G401.6 (cell line): ENCODE measurements around the gene SELENOS.
"Not testable (repeated sequence)": the region's sequence is repeated elsewhere in the genome, so short reads cannot be mapped to it uniquely, and the experiment has no call there.

Source experiments
- FAIRE-seq: peaks from 2 replicates; lab custom pipeline; 2012; peaks lifted over from hg19 to GRCh38; lab: Jason Lieb, UNC

Gene SELENOS

DNA sequence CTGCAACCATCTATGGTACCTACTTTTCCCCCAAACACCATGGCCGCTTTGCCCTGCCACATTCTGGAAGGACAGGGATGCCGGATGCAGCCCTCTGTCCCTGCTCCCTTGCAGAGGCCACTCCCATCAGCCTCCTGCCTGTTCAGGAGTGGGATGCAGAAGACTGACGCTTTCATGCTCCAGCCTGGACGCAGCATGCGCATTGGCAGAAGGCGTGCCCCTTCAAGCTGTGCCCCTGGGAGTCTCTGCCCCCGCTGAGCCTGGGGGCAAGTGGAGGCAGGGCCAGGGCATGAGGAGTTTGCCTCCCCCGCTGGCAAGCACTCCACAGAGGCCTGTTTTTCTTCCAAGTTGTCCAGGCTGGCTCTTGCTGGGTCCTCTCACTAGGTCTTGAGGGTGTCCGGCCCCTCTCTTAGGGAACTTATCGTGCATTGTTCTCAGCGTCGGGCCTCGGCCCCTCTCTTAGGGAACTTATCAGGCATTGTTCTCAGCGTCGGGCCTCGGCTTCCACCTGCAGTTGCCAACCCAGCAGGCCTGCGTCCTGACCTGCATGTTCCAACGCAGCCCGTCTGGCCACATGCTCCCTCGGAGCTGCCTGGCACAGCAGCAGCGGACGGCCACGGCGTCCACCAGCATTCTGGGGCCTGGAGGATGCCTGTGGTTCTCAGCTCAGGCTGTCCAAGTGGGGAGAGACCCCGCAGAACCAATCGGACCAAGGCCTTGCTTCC is 32.3 kb upstream of the SELENOS start:
- FAIRE-seq: no peak

DNA sequence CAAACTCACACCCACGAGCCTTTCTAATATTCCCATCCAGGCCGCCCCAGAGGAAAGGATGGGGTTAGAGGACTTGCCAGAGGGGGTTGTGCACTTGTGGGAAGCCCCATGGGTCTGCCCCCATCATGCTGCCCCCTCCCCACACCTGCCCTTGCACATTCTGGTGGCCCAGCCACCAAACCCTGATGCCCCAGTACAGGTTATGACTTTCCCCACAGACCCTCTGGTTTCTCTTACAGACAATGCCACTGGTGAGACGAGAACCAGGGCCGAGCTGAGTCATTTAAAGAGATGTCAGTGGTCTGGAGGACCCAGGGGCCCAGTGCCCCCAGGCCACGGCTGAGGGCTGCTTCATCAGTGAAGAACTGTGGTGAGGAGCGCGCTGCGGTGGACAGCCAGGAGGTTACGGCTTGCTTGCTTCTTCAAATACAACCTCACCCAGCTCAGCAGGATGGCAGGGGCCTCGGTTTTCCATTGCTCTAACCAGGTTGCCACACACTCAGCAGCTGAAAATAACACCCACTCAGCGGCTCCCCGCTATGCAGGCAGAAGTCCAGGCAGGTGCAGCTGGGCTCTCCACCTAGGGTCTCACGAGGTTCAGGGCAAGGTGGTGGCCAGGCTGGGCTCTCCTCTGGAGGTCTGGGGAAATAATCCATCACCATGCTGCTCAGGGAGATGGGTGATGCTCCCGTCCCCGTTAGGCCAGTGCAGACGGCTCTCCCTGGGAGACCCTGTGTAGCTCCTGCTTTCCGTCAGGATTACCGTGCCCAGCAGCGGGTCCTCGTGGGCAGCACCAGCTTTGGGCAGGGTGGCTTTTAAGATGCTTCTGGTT is 31.5 kb upstream of the SELENOS start:
- no peak for FAIRE-seq

DNA sequence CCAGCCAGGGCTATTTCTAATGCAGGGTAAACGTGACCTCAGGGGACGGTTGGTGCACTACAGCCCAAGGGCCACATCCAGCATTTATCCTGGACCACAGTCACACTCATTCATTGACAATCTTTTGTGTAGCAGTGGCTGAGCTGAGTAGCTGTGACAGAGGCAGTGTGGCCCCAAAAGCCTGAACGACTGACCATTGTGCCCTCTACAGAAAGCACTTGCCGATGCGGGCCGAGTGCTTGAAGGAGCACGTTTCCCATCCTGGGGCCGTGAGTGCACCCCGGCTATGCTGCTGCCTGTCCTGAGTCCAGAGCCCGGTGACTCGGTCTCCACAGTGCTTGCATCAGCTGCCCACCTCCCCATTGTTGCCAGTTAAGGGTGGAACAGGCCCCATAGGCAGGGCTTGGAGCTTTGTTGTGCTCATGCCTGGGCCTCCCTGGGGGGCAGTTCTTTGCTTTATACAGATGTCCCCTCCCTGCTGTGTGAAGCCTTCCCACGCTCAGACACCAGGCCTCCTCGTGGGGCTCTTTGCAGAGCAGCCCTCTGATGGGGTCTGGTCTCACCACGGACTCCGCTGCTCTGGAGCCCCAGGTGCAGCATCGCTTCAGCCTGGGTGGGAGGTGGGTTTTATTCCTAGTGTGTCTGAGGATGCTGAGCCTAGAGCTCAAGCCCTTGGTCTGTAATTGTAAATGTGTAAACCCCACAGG is 30.8 kb upstream of the SELENOS start:
- no peak for FAIRE-seq

DNA sequence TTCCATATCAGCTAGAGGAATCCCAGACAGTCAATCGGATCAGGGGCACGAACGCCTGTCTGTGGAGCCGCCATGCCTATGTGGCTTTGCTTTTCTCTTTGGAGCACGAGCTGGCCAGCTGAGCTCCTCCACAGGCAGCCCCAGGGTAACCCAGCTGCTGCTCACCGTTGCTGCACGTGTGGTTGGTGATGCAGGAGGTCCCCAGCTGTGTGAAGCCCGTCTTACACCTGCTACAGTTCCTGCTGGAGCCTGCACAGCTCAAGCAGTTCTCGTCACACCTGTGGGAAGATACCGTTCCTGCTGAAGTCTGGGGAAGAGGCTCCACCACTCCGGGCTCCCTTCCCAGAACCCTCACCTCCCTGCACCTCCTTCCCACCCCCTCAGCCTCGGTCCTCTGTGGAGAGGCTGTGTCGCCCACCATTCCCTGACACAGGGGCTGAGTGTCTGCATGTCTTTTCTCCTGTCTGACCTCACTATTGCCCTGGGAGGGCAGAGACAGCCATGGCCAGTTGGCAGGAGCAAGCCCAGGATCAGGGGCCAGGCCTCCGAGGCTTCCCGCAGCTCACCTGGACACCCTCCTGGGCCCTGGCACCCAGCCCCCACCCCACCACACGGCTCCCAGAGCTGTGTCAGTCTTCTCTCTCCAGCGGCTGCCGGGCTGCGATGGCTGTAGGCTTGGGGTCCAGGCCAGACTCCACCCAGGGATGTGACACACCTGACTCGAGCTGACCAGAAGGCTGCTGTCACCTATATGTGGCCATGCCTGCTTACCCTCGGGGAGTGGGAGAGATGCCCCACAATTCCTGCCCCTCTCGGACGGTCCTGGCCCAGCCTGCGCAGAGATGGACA is 30.0 kb upstream of the SELENOS start:
- FAIRE-seq: no peak

DNA sequence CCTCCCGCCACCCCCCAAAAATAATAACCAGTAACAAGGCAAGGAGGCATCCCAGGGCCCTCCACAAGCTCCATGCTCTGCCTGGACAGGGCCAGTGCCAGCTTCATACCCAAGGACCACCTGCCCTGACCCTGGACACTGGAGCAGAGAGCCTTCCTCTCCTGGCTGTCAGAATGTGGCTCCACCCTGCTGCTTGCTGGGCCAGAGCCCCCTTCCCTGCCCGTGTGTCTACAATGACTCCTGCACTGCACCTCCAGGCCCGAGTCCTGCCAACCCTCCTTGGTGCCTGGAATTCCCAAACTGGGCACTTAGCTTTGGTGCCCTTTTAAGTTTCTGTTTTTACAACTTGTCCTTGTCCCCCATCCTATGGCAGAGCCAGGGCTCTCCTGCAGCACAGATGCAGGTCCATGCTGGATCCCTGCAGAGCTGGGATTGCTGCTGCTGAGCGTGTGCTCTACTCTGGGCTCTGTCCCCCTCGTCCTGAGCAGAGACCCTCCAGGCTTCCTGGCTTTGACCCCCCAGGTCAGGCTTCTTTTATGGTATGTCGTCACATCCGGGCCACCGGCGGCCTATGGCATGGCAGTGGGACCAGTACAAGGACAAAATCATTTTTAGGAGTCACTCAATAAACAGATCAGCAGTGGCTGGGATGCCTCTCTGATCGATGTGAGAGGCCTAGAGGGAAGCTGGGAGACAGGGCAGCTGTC is 29.2 kb upstream of the SELENOS start:
- FAIRE-seq: no peak

DNA sequence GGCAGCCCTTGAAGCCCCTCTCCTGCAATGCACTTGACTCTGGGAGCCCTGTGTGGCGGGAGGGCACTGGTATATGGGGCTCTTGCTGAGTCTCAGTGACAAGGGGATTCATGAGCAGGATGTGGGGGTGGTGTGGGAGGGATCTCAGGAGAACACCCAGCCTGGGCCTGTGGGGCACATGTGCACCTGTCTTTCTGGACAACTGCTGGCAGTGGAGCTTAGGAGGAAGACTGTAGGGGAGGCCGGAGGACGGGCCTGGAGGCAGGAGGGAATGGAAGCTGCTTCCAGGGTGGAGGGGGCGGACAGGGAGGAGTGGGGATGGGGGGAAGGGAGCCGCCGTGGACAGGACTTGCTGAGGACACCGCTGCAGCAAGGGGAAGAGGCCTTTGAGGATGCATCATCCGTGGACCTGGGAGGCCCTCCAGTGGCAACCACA is 28.6 kb upstream of the SELENOS start:
- no peak for FAIRE-seq

DNA sequence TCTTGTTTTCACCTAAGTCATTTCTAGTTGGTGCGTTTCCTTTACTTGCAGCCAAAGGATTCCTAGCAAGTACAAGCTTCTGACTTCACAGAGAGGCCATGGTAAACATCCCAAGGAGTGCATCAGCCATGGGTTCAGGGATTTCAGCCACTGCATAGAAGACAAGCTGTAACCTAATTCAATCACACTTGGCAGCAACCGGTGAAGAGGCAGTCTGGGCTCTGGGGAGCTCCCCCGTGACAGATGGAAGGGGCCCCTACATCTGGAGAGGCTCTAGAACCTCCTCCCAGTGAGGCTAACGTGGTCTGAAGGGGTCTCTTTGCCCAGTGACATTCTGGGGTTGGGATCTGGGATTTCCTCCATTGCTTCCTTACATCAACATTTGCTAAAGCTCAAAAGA is 26.1 kb upstream of the SELENOS start:
- FAIRE-seq: no peak

DNA sequence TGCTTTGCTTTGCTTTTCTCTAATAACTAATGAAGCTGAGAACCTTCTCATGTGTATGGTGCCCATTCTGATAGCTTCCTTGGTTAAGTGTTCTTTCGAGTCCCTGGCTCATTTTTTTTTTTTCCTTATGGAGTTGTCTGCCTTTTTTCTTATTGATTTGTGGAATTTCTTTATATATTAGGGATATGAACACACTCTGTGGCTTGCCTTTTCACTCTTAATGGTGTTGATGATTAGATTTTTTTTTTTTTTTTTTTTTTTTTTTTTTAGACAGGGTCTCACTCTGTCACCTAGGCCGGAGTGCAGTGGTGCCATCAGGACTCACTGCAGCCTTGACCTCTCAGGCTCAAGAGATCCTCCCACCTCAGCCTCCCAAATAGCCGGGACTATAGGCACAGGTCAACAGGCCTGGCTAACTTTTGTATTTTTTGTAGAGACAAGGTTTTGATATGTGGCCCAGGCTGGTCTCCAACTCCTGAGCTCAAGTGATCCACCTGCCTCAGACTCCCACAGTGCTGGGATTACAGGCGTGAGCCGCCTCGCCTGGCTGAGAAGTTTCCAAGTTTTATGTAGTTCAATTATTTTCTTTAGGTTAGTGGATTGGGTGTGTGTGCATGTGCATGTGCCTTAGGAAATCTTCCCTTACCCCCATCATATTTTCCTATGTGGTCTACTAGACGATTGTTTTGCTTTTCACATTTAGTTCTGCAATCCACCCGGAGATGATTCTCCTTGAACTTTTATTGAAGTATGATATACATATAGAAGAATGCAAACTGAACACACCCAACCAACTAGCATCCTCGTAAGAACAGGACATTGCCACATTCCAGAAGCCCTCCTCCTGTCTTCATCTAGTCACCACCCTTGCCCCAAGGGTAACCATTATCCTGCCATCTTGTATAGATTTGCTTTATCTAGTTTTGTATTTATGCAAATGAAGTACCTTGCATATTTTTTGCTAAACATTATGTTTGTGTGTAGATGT is 19.4 kb upstream of the SELENOS start:
- FAIRE-seq: no peak

DNA sequence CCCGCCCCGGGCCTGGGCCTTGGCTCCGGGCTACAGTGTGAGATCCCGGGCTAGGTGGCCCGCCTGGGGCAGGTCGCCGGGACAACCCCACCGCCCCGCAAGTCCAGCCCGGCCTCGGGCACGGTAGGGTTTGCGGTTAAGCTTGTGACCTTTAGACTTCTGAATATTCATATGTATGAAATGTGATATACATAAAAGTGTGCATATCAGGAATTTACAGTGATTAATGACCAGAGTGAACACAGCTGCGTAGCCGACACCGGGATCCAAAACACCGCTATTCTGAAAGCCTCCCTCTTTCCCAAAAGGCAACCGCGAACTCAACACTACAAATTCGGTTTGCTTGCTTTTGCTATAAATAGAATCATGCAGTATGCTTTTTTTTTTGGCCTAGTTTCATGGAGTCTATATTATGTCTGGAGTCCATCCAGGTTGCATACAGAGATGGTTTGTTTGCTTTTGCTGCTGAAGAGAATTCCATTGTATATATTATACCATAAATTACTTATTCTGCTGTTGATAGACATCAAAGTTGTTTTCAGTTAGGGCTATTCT is 18.4 kb upstream of the SELENOS start:
- no peak for FAIRE-seq

DNA sequence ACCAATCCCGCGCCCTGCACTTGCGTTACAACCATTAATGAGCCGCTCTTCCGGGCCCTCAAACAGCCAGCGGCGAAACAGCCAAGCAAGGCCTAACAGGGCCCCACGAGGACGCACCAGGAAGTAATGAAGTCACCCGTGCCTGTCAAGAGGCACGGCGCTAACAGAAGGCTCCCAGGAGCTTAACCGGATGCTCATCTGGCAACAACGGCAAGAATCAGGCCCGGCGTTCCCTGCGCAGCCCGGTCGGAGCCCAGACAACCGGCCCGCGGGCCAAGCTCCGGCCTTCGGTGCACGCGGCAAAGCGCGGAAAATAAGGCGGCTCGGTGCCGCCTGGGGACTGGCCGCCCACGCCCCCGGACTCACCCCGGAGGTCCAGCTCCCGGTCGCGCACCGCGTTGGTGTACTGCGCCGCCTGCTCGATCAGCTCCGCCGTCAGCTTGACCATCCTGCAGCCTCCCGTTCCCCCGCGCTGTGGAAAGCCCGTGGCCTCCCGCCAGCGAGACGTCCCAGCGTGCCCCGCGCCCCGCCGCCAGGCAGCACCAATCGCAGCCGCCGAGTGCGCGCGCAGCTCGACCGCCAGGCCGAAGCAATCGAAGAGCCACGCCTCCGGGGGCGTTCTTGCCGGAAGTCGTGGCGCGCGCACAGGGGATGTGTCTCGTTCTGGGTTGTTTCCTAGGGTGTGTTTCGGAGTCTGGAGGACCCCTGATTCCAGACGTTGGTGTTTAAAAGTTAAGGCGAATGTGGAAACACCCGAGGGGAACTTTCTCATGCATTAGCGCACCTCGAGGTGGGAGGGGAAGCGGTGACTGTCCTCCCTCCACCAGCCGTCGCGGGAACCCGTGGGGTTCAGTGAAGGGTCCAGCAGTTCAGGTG is 17.7 kb upstream of the SELENOS start, which contains the start of gene SNRPA1:
SNRPA1 (minus strand) TSS at position 518 of the 876 bp plus-strand sequence; CDS start at position 448, 70 bp downstream.
- FAIRE-seq: no peak

DNA sequence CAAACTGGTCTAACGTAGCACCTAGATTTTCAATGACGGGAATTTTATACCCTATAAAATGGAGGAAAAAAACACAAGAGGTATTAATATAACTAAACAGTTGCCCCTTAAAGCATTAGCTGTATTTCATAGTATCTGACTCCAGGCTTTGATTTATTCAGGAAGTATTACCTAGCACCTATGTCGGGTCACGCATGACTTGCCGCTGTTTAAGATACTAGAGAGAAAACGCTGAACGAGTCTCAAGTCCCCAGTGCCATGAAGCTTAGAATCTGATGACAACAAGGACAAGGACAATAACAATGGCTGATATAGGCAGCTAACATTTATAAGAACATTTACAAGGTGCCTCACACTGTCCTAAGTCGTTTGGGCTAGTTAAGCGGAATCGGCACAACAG is 15.8 kb upstream of the SELENOS start:
- no peak for FAIRE-seq

DNA sequence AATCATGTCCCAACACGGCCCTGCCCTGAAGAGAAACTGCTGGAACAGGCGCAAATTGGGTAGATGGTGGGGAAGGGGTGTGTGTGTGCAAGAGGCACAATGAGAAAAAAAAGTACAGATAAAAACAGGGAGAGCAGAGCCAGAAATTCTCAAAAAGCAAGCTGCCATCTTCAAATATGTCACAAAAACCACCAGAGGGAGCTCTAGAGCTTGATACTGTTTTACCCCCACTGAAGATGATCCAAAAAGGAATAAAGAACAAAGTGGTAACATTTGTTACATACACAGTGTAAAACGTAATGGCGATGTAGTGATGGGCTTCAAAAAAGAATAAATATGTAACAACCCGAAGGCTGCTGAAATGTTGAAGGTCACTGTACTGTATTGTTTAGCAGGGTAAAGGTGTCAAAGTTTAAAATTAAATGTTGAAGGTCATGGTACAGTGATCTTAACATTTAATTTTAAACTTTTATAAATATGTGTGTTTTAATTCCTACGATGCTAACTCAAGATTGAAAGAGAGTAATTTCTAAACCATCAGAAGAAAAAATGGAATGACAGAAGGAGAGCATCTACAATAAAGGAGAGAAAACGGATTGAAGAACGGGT is 11.7 kb upstream of the SELENOS start:
- FAIRE-seq: peak; percentile 34

DNA sequence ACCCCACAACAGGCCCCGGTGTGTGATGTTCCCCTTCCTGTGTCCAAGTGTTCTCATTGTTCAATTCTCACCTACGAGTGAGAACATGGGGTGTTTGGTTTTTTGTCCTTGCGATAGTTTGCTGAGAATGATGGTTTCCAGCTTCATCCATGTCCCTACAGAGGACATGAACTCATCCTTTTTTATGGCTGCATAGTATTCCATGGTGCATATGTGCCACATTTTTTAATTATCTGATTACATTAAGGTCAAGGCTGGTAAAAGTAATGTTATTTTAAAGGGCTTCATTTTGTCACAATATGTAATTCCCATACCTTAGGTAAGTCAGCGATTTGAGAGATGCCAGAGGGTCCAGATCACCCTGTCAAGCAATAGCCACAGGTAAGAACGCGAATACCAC is 10.1 kb upstream of the SELENOS start:
- FAIRE-seq: not testable (repeated sequence)

DNA sequence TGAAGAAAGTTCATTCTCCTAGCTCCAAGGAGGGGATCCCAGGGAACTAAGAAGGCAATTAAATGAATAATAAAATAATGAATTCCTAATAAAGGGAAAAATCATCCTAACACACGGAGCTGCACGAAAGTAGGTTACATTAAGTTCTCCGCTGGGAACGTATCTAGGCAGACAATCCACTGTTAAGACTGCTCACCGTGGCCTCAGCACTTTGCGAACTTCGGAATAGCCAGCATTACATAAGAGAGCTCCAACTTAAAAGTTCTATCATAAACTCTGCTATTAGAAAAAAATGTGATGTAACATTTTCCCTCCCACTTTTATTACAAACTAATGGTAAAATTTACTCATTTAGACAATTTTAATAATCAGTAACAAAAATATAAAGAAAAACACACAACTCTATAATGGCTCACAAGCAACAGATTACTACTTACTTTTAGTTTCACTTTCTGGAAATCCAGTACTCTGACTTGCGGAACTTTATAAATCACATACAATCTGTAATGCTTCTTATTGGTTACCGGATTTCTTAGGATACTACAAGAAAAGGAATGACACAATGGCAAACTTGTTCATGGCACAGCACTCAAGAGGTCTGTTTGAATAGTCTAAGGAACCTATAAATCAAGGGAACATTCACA is 9.3 kb upstream of the SELENOS start:
- FAIRE-seq: no peak

DNA sequence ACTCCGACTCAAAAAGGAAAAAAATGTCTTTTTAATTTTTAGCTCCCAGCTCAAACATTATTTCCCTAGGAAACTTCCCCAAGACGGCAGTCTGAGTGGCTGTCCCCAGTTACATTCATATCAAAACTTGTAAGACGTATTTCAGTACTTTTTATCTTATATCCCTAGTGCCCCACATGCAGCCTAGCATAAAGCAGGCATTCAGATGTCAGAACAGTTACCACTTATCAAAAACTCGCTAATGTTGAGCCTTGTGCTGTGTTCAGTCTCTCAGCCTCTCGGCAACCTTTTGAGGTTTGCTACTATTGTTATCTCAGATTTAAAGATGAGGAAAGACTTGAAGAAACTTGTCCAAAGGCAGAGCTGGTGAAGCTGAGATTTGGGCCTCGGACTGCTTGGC is 6.6 kb upstream of the SELENOS start:
- FAIRE-seq: no peak

DNA sequence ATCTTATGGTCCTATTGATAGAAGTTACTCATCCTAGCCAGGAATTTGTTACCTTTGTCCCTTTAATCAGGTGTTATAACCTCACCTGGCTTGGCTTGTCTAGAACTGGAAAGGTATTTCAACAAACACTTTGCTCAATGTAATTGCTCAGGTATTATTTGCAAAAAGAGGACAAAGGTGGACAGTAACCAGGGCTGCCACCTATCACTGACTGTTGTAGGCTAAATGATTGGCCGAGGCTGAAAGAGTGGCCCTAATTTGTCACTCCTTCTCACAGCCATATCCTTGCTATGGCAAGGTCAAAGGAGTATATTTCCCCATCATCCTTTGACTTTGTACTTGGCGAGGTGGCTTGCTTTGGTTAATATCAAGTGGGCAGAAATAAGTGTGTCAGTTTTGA is 2.7 kb upstream of the SELENOS start:
- FAIRE-seq: no peak

DNA sequence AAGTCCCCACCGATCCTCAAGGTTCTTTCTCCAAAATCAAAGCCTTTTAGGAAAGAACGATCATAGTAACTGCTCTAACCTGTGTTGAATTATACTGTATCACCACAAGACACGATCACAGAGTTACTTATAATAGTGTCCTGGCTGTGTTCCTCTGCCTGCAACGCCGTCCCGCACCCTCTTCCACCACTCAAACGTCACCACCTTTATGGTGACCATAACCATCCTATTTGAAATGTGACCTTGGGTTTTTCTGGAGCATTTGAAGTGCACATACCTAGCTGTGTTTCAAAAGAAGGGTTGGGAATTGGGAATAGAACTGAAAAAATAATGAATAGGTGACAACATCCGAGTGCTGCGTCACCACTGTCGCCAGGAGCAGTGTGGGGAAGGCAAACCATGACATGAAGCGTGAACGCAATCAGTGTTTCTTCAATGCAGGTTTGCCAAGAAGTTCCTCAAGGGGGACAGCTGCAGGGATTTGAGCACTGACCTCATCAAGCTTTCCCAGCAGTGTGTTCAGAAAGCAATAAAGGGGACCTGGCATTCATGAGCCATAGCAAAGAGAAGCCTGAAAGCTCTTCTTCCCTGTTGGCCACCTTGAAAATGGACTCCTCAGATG is 769 bp upstream of the SELENOS start:
- no peak for FAIRE-seq
